ENCODE results near the gene PCYT1B.

DNA sequence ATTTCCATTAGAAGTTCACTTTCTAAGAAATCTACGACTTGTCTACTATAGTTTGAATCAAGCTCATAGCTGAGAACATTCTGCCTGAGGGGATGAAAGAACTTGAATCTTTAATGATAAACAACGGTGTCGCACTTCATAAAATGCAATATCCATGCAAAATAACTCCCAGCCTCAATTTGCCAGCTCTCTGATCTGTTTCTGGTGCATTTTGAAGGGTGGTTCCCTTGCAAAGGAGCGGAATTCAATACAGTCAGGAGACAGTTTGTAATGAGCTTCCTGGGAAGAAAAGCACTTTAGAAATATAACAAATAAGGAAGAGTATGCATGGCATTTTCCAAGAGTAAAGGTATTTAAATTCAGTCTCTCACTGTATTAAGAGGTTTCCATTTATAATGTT, 80.0 kb downstream of the PCYT1B start:
- no peak for TF ChIP-seq POLR2A (IDR thresholded peaks at IDR 0.05)
- TF ChIP-seq, protein P1, sequence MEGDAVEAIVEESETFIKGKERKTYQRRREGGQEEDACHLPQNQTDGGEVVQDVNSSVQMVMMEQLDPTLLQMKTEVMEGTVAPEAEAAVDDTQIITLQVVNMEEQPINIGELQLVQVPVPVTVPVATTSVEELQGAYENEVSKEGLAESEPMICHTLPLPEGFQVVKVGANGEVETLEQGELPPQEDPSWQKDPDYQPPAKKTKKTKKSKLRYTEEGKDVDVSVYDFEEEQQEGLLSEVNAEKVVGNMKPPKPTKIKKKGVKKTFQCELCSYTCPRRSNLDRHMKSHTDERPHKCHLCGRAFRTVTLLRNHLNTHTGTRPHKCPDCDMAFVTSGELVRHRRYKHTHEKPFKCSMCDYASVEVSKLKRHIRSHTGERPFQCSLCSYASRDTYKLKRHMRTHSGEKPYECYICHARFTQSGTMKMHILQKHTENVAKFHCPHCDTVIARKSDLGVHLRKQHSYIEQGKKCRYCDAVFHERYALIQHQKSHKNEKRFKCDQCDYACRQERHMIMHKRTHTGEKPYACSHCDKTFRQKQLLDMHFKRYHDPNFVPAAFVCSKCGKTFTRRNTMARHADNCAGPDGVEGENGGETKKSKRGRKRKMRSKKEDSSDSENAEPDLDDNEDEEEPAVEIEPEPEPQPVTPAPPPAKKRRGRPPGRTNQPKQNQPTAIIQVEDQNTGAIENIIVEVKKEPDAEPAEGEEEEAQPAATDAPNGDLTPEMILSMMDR (IDR thresholded peaks at IDR 0.05) = no peak

Data from testis (tissue), 2 donors.